ENCODE data around the gene TBCD. TPM values are rescaled to one million over a fixed set of nuclear protein-coding genes. Genes with fewer than 3 reads are reported as not detected.
A peak's percentile ranks its signal among the peaks of the same experiment; 100 is the strongest.

Gene TBCD
- total RNA-seq, 1 donor, result 22.5 TPM

- no peak overlapping the region for H3K4me3 ChIP-seq (ENCODE audit: low read depth, low read length)
- no peak for DNase-seq (ENCODE audit: low read depth)
- TF ChIP-seq CTCF (IDR thresholded peaks at IDR 0.05; ENCODE audit: insufficient read depth, low read depth, low read length), result no peak
Observed at GRCh38 chr17:82709024-82709675, 42.7 kb upstream of the TBCD start.

- H3K4me3 ChIP-seq (ENCODE audit: low read depth, low read length), result no peak overlapping the region
- no peak for DNase-seq (ENCODE audit: low read depth)
- TF ChIP-seq CTCF (IDR thresholded peaks at IDR 0.05; ENCODE audit: insufficient read depth, low read depth, low read length), result no peak
Observed at GRCh38 chr17:82709676-82710498, 42.0 kb upstream of the TBCD start.

- no peak overlapping the region for H3K4me3 ChIP-seq (ENCODE audit: low read depth, low read length)
- no peak for DNase-seq (ENCODE audit: low read depth)
- TF ChIP-seq CTCF (IDR thresholded peaks at IDR 0.05; ENCODE audit: insufficient read depth, low read depth, low read length), result no peak
Observed at GRCh38 chr17:82710499-82711232, 41.2 kb upstream of the TBCD start.

GRCh38 chr17:82713071-82713723 is 38.7 kb upstream of the TBCD start:
- no peak for TF ChIP-seq CTCF (IDR thresholded peaks at IDR 0.05; ENCODE audit: insufficient read depth, low read depth, low read length)
- no peak for DNase-seq (ENCODE audit: low read depth)
- no peak overlapping the region for H3K4me3 ChIP-seq (ENCODE audit: low read depth, low read length)

GRCh38 chr17:82716203-82717010 is 35.5 kb upstream of the TBCD start, which contains the start of gene FN3KRP:
Gene FN3KRP, plus strand, starts transcription at chr17:82716706. Its CDS starts 50 bp downstream, at chr17:82716756.
- H3K4me3 ChIP-seq (ENCODE audit: low read depth, low read length), result peak within 1 kb of the TSS; percentile 79
- DNase-seq (ENCODE audit: low read depth), result peak; percentile 91
- TF ChIP-seq CTCF (IDR thresholded peaks at IDR 0.05; ENCODE audit: insufficient read depth, low read depth, low read length), result no peak
